ENCODE results near the gene HOXB8.
A peak's percentile ranks its signal among the peaks of the same experiment; 100 is the strongest.

HOXB8 gene

DNA sequence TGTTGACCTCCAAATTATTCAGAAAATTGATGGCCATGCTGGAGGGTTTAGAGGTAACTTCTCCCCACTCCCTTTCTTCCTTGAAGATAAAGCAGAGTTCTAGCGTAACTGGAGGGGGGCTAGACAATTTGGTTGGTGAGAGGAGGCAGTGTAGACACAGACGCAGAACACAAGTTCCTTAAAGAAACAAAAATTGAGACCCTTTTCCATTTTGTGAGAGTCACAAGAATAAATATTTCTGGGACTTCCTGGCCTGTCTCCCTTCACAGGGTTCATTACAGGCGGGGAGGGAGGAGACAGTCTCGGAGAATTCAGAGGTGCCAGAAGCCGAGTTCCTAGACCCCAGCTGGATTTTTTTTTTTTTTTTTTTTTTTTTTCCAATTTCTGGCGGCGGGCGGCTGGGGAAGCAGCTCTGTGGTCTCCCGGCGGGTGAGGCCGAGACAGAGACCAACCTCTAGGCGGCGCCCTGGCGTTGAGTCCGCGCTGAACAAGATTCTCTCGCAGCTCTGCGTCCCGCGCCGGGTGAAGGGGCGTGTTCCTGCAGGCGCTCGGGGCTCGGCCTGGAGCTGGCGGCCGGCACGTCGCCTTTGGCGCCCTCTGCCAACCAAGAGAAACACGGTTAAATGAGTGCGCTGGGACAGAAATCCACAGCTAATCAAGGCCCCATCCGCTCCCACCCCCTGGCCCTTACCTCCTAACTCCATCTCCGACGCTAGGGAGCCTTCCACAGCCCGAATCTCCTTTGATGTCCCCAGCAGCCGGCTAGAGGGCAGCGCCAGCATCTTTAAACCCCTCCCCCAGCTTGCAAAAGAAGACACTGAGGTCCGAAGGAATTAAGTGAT, 21.3 kb upstream of the HOXB8 start:
- Histone ChIP-seq H4K20me1 (ENCODE audit: low read depth, low read length) (no peaks in the 10 kb centered on the region), H3K27ac (ENCODE audit: low read depth, low read length) (no peak overlapping the region), H2AFZ (ENCODE audit: low read depth, low read length, severe bottlenecking) (no peak overlapping the region)

DNA sequence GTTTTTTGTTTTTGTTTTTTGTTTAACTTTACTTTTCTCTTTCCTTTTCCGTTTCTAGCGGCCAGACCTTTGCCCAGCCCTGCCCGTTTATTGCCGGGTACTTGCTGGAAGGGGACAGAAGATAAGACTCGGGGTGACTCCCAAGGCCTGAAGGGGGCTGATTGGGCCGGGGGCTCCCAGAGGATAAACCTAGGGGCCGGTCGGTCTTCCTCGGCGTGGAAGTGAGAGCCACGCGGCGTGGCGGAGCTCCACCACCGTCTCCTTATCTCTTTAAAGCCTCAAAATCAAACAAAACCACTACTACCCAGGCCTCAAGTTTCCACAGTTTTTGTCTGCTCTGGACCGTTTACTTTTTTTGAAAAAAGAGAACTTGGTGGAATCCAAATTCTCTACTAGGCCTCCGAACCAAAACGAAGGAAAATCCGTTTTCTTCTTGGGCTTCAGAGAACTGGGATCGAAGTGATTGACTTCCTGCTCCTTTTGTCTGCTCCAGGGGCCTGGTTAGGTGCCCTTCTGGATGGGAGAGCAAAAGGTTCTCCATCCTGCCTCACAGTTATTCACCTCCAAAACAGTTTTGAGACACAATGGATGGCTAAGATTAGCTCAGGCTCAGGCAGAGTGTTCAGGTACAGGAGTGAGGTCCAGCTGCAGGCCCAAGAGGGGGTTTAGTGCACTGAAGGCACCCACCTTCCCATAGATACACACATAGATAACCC, 19.6 kb upstream of the HOXB8 start:
- Histone ChIP-seq H3K9me3 (ENCODE audit: insufficient read depth, low read length) (no peaks in the 10 kb centered on the region), H3K27me3 (ENCODE audit: low read length) (no peaks in the 10 kb centered on the region), H3K9ac (ENCODE audit: low read length) (no peak overlapping the region), H3K4me2 (ENCODE audit: low read depth, low read length, poor library complexity, severe bottlenecking) (no peak overlapping the region), H2AFZ (ENCODE audit: low read depth, low read length, severe bottlenecking) (no peak overlapping the region), H3K27ac (ENCODE audit: low read depth, low read length) (no peak overlapping the region), H3K36me3 (ENCODE audit: low read length) (no peaks in the 10 kb centered on the region), H3F3A (ENCODE audit: insufficient read depth) (no peaks in the 10 kb centered on the region), H3K9me2 (replicated peaks; ENCODE audit: insufficient read depth, low read length) (no peaks in the 10 kb centered on the region), H3K79me2 (ENCODE audit: insufficient read depth, low read length) (no peaks in the 10 kb centered on the region), H4K20me1 (ENCODE audit: low read depth, low read length) (no peaks in the 10 kb centered on the region), H3K4me3 (ENCODE audit: insufficient read depth, low read length, poor library complexity, severe bottlenecking) (no peak overlapping the region)
- TF ChIP-seq EZH2phosphoT487 (conservative IDR thresholded peaks at IDR 0.05; ENCODE audit: low read length) (no peak), CTCF (IDR thresholded peaks at IDR 0.05; ENCODE audit: insufficient read depth, low read length, poor library complexity, severe bottlenecking) (no peak)

More for the DNA sequence above, 21.3 kb upstream of the HOXB8 start:
- Histone ChIP-seq H3K36me3 (ENCODE audit: low read length) (no peaks in the 10 kb centered on the region), H3K4me2 (ENCODE audit: low read depth, low read length, poor library complexity, severe bottlenecking) (no peak overlapping the region), H3K79me2 (ENCODE audit: insufficient read depth, low read length) (no peaks in the 10 kb centered on the region), H3K9me3 (ENCODE audit: insufficient read depth, low read length) (no peaks in the 10 kb centered on the region), H3K9me2 (replicated peaks; ENCODE audit: insufficient read depth, low read length) (no peaks in the 10 kb centered on the region), H3K9ac (ENCODE audit: low read length) (no peak overlapping the region), H3F3A (ENCODE audit: insufficient read depth) (no peaks in the 10 kb centered on the region), H3K4me3 (ENCODE audit: insufficient read depth, low read length, poor library complexity, severe bottlenecking) (no peak overlapping the region), H3K27me3 (ENCODE audit: low read length) (no peaks in the 10 kb centered on the region)
- TF ChIP-seq CTCF (IDR thresholded peaks at IDR 0.05; ENCODE audit: insufficient read depth, low read length, poor library complexity, severe bottlenecking) (peak; percentile 45), EZH2phosphoT487 (conservative IDR thresholded peaks at IDR 0.05; ENCODE audit: low read length) (no peak)

- H3K27me3 ChIP-seq (ENCODE audit: low read length): no peaks in the 10 kb centered on the region
- no peak overlapping the region for H2AFZ ChIP-seq (ENCODE audit: low read depth, low read length, severe bottlenecking)
- H3K36me3 ChIP-seq (ENCODE audit: low read length): no peaks in the 10 kb centered on the region
- no peak overlapping the region for H3K4me2 ChIP-seq (ENCODE audit: low read depth, low read length, poor library complexity, severe bottlenecking)
- H3F3A ChIP-seq (ENCODE audit: insufficient read depth): no peaks in the 10 kb centered on the region
- TF ChIP-seq EZH2phosphoT487 (conservative IDR thresholded peaks at IDR 0.05; ENCODE audit: low read length): no peak
- TF ChIP-seq CTCF (IDR thresholded peaks at IDR 0.05; ENCODE audit: insufficient read depth, low read length, poor library complexity, severe bottlenecking): no peak
- H3K79me2 ChIP-seq (ENCODE audit: insufficient read depth, low read length): no peaks in the 10 kb centered on the region
- H3K27ac ChIP-seq (ENCODE audit: low read depth, low read length): no peak overlapping the region
- no peaks in the 10 kb centered on the region for H4K20me1 ChIP-seq (ENCODE audit: low read depth, low read length)
- H3K9ac ChIP-seq (ENCODE audit: low read length): no peak overlapping the region
- no peaks in the 10 kb centered on the region for H3K9me3 ChIP-seq (ENCODE audit: insufficient read depth, low read length)
- no peak overlapping the region for H3K4me3 ChIP-seq (ENCODE audit: insufficient read depth, low read length, poor library complexity, severe bottlenecking)
- no peaks in the 10 kb centered on the region for H3K9me2 ChIP-seq (replicated peaks; ENCODE audit: insufficient read depth, low read length)
Observed at GRCh38 chr17:48633266-48633677, 18.2 kb upstream of the HOXB8 start.

Measured in SU-DHL-6 (cell line).